ENCODE measurements around the gene PRDM11.
"Not testable (repeated sequence)": the region's sequence is repeated elsewhere in the genome, so short reads cannot be mapped to it uniquely, and the experiment has no call there.

Gene PRDM11

DNA sequence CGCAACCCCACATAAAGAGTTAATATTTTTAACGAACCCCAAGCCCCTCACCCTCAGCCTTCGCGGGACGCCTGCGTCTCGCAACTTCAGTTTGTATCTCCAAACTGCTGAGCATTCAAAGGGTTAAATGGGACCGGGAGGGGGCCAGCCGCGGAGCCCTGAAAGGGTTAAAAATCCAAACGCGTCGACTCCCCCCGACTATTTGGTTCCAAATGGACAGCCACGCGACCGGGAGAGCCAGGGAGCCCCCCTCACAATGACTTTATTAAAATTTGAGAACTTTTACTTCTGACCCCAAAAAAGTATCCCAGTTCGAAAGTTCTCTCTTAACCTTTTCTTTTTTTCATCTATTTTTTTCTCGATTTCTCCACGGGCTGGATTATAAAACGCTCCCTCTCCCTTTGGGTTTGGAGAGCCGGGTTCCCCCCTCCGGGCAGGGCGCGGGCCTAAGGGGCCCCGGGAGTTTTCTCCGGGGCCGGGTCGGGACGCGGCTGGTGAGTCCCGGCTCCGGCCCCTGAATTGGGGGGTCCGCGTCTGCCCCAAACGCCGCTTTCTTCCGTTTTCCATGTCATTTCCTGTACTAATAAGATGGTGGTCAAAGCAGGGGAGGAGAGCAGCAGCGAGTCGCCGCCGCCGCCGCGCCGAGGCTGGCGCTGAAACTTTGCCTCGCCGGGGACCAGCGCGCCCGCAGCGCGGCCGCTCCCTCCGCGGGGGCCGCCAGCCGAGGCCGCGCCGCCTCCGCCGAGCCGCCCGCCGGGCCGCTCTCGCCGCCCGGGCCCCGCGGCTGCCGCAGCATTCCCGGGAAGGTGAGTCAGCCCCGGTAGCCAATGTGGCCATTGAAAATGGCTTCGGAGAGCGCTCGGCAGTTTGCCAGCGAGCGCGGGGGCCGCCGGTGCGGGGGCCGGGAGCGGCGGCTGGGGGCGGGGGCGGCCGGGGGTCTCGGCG lies at the start of gene PRDM11:
Gene PRDM11 (plus strand): TSS at position 568 of the 945 bp plus-strand sequence. CDS start 35,128 bp downstream, outside the sequence.
- no peak for DNase-seq

DNA sequence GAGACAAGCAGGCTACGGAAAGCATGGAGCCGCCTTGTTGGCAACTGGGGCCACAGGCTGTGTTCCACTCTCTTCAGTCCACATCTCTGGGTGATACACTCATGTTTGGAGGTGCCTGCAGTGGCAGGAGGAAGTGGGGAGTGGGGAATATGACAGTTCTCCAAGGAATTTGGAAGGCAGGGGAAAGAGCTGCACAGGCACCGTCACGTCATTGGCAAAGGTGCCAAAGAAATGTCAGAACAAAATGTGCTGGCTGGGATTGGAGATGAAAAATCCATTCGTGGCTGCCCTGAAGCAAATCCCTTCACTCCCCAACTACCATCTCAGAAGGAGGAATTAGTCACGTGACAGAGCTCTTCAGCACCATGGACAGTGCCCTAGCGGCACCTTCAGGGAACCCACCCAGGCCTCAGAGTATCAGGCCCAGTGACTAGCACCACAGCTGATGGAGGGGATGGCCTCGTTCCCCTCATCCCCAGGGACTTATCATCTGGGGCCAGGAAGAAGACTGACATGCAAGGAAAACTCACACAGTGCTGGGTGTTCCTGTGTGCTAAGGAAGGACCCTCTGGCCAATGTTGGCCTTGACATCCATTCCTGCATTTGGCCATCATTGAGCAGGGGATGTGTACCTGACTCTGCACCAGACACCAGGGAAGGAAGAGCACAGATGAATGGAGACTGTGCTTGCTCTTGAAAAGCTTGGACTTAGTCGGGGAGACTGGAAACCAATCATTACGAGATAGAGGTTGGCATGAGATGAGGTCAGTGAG lies 48.5 kb upstream of the PRDM11 start:
- DNase-seq: no peak

DNA sequence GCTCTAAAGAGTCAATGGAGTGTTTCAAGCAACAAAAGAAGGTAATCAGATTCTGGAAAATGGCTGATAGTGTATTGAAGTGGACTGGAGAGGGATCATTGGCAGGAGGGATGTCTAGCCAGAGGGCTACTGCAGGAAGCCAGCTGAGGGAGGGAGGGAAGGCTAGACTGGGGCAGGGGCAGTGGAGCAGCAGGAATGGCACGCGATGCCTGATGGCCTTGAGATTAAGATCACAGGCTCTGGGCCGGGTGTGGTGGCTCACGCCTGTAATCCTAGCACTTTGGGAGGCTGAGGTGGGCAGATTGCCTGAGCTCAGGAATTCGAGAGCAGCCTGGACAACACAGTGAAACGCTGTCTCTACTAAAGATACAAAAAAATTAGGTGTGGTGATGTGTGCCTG lies 47.5 kb upstream of the PRDM11 start:
- no peak for DNase-seq

DNA sequence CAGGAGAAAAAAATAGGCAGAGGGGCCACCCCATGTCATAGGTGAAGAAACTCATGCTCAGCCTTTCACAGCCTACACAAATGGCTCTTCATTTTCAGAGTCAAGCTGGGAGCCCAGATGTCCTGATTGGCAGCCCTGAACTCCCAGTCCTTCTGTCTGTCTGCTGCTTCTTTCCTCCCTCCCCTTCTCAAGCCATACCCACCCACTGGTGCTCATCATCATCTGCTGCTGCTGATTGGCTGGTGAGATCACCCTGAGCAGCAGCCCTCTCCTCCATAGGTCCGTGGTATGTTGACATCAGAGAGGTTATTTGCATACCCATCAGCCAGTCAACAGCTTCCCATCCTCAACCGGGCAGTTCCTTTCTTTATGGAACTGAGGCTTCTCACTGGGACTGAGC lies 46.1 kb upstream of the PRDM11 start:
- DNase-seq: no peak

DNA sequence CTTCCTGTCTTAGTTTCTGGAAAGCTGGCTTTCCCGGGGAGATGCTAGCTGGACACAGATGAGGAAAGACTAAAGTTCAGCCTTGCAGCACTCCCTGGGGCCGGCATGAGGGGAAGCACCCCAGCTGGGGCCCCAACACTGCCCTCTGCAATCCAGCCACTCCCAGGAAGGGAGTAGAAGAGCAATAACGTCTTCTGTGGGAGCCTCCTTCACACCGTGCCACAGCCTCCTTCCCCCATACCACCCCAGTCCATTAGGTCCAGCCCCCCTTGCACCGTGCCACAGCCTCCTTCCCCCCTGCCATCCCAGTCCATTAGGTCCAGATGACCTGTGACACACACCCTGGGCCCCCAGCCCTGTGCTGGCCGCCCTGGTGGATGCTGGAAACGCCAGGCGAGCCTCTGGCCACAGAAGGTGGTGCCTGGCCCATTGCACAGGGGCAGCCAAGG lies 44.1 kb upstream of the PRDM11 start:
- DNase-seq: no peak

DNA sequence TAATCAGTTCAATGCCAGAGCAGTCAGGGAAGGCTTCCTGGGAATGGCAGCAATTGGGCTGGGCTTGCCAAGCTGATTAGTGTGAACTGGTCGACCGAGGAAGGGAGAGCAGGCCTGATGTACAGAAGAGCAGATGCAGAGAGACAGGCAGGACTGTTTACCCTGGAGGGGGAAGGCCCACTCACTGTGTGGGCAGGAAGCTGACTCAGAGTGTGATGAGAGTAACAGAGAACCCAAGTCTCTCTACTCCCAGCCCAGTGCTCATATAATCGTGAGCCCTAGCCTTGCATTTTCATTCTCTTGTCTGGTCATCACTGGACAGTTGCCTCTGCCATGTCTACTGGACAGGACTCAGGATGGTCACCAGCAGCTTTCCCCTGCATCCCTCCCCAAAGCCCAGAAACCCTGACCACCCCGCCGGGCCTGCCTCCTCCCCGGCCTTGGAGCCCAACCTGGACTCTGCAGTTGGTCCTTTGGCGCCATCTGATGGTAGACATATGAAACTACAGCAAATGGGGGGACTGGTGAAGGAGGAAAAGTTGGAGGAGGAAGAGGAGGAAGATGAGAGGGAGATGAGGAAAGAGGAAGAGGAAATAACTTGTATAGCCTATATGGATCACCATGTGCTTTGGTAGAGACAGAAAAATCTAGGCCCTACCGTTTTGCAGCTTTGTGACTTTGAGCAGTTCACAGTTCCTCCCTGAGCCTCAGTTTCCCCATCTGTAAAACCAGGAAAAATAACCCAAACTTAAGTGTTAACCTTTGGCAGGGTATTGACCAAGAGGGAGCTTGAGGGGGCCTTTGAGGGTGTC lies 43.4 kb upstream of the PRDM11 start:
- DNase-seq: peak; percentile 74

DNA sequence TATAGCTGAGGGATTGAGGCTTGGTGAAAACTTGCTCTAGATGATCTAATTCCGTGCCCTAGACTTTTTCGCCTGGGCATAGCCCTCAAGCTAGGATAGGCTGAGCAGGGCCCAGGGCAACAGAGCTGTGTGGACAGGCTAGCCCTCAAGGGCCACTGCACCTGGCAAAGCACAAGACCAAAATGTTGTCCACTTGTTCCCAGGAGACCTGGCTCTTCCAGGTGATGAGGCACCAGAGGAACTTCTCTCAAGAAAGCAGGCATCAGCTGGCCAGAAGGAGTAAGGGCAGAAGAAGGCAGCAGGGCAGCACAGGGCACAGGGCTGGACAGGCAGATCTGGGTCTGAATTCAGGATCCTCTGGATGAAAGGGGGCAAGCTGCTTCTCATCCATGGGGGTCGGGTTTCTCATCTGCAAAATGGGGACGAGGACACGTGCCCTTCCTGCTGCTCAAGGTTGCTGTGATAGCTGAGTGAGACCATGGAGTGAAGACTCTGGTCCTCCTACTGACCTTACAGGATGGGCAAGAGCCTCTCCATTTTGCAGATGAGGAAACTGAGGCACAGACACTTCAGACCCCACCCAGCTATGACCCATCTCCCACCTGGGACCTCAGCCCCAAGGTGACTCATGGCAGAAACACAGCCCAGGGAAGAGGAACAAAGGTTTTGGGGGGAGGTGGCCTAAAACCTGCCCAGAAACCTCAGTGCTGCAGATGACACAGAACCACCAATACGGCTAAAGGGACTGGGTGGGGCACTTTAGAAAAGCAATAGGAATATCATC lies 42.2 kb upstream of the PRDM11 start:
- no peak for DNase-seq

DNA sequence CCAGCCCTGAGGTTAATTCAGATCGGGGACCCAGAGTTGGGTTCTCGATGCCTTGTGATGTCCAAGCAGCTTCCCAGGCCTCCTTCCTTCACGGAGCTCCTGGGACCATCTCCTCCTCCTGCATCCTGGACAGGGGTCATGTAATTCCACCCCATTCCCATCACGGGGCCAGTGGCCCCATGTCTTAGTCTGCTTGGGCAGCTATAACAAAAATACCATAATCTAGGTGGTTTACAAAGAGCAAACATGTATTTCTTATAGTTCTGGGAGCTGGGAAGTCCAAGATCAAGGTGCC lies 41.7 kb upstream of the PRDM11 start:
- DNase-seq: no peak

DNA sequence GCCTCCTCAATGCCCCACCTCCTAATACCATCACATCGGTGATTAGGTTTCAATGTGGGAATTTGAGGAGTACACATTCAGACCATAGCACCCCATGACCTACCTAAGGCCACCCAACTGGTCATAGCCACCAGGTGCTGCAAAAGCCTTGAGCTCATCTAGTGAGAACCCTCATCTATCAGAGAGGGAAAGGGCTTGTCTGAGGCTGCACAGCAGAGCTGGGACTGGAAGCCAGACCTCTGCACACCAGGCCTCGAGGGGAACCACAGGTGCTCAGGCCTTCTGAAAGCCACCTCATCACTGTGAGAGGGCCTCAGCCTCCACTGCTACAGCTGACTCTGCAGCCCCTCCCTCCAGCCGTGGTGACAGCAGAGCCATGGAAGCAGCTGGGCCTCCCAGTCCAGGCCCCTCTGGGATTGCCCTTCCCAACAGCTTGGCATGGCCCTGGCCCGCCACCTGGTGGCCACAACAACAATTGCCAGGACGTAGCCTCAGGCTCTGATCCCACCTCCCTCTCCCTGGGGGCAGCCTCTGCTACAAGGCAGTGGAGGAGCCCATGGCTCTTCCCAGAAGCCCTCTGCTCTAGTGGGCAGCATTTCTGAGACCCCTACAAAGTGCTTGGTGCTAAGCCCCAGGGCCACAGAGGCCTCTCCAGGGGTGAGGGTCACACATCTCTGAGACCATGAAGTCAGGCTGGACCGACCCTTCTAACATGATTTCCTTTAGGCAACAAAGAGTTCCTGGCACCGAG lies 41.0 kb upstream of the PRDM11 start:
- peak; percentile 56 for DNase-seq

DNA sequence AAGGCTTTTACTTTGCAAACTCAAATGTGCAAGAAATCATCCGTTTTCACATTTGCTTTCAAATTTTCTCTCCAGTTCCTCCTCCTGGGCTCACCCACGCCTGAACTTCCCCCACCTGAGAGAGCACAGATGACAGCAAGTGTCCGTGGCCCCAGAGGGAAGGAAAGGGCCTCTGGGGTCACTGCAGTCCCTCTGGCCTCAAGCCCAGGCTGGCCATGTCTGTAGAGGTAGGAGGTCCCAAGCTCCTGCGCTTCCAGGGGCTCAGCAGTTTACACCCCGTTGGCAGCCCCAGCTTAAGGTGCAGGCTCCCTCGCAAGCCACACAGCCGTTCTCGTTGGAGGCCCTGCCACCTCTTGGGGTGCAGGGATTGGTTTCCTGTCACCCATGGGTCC lies 40.5 kb upstream of the PRDM11 start:
- DNase-seq: no peak

DNA sequence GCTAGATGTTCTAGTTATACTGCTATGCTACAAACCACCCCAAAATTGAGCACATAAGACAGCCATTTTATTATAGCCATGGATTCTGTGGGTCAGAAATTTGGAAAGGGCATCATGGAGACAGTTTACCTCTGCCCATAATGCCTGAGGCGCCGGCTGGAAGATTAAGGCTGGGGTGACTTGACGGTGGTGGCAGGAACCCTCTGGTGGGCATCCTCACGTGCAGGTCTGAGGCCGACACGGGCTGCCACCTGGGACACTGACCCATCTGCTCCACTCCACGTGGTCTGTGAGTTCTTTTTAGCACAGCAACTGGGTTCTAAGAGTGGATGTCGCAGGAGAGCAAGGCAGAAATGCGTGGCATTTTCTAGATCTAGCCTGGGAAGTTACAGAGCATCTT lies 40.0 kb upstream of the PRDM11 start:
- no peak for DNase-seq

DNA sequence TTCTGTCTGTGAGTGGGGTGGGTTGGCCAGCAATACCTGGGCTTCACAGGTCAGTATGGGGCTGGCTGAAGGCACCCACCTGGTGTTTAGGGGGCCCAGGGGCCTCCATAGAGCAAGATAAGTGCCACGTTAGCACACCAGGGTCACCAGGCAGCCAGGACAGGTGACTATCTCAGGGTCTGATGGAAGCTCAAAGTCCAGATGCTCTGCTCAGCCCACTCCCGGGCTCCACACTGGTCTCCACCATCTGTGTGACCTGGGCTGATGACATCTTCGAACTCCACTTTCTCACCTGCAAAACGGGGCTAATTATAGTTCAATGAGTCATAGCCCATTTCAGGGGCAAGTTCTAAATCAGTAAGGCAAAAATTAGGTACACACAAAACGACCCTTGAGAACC lies 39.4 kb upstream of the PRDM11 start:
- DNase-seq: no peak

DNA sequence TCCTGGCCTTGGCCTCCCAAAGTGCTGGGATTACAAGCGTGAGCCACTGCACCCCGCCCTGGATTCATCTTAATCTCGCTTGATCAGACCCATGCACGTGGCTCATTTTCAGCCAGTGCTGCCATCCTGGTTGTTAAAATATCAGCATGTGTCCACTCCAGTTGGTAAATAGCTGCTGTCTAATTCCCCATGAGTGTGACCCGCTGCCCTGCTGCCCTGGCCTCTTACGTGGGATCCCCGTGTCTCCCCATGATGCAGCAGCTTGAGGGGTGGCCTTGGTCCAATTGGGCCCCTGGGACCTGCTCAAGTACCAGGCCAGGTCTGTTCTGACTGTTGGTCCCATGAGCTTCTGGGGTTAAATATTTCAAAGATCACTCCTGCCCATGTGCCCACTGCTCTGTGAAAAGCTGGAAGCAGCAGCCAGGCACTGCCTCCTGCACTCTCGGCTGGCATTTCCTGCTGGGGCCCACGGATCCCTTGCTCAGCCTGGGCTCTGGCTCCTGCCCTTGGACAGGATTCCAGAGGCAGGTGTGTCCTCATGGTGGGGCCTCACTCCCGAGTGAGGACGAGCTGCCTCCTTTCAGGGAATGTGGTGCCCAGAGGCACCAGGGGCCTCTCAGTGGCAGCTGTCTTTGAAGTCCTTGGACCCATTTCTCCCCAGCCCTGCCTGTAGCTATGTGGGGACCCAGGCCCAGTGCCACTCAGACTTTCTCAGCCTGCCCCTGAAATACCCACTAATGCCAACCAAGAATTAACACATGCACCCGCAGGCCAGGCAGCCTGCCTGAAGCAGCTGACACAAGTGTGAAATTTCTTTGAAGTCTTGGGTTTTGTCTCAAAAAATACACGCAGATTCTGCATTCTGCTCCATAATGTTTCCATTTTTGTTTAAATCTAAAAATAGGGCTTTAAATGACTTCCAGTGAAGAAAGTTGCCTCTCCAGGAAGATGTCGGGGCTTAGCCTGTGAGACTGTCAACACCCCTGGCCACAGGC lies 38.1 kb upstream of the PRDM11 start:
- no peak for DNase-seq

DNA sequence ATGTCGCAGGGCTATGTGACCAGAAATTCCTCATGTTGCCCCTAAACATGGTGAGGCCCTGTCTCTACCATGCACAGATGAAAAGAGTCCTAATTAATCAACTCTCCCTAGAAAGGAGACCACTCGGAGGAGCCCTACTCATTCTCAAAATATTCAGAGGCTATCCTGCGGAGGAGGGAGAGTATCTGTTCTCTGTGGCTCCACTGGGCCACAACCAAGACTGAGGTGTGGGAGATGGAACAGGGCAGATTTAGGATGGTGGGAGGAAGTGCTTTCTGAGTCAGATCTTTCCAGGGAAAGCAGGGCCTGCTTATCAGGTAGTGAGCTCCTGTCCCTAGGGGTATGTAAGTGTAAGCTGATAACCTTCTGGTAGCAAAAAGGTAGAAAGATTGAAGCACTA lies 37.0 kb upstream of the PRDM11 start:
- DNase-seq: no peak

DNA sequence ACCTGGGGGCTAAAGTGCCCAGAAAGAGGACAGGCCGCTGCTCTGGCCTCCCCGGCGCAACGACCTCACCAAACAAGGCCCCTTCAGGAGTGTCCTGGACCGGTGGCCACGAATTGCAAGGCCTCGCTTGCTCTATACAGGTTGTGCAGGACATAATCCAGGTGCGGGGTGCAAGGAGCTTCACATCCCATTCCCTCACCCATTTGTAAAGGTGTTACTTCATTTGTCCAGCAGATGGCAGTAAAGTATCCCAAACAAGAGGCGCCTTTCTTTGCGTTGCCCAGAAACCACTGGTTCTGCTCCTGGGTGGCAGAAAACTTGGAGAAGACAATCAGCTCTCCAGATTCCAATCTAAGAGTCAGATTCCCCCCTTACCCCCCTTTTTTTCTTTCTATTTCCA lies 35.9 kb upstream of the PRDM11 start:
- no peak for DNase-seq

DNA sequence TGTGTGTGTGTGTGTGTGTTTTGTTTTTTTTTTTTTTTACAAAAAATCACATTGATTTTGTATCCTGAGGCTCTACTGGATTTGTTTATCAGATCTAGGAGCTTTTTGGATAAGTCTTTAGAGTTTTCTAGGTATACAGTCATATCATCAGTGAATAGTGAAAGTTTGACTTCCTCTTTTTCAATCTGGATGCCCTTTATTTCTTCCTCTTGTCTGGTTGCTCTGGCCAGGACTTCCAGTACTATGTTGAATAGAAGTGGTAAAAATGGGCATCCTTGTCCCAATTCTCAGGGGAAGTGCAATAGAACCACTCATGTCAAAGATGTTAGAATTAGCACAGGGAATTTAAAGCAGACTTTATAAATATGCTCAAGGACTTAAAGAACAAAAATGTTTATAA lies 32.6 kb upstream of the PRDM11 start:
- DNase-seq: no peak

DNA sequence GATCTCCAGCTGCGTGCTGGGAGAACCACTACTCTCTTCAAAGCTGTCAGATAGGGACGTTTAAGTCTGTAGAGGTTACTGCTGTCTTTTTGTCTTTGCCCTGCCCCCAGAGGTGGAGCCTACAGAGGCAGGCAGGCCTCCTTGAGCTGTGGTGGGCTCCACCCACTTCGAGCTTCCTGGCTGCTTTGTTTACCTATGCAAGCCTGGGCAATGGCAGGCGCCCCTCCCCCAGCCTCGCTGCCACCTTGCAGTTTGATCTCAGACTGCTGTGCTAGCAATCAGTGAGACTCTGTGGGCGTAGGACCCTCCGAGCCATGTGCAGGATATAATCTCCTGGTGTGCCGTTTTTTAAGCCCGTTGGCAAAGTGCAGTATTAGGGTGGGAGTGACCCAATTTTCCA lies 18.6 kb upstream of the PRDM11 start:
- DNase-seq: not testable (repeated sequence)

DNA sequence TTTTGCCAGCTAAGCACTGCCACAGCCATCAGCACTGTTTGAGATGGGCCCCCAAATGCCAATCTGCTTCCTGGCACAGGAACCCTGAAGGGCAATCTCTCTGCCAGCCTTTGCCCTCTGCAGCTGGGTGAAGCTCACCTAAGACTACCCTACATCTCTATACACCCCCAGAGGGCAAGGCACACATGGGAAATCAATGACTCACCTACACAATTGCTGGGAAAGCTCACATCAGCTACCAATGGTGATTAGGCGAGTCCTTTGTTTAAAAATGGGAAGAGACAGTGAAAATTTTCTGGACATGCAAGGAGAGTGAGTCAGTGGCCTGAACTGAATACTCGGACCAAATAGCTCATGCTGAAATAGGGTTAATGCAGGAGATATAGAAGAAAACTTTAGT lies 12.6 kb upstream of the PRDM11 start:
- DNase-seq: no peak

DNA sequence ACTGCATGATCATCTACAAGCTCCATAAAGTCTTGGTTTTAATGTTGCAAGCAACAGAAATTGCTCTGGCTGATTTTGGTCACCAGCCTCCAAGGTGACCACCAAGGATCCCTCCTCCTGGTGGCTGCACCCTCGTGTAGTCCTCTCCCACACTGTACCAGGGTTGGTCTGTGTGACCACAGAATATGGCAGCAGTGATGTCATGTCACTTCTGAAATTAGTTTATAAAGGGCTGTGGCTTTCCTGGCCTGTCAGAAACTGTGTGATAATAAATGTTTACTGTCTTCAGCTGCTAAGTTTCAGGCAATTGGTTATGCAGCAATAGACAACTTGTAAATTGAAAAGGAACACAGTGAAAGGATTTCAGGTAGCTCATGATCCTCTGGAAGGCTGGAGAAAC lies 5.3 kb upstream of the PRDM11 start:
- no peak for DNase-seq

DNA sequence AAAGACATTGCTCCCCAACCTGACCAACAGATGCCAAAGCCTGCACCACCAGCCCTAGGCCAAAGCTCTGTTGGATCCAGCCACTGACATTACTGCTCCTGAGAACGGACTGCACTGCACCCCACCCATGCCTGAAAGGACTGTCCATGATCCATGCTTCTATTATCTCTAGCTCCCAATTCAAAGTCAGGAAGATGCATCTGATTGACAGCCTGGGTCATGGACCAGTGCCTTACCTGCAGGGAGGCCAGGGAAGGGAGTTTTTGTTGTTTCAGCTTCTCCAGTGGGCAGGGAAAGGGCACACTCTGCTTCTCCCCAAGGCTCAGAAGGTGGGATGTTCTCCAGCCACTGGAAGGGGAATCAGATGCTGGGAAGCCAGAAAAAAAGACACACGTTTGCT lies 4.8 kb upstream of the PRDM11 start:
- no peak for DNase-seq
